Muscle layer of duodenum (tissue), 2 donors: ENCODE measurements around the gene AK5.

ENCODE experiments used
- H3K27ac ChIP-seq: one replicate; pipeline ENCODE4 v1.7.0; 2013; ENCODE audit warnings: mild to moderate bottlenecking, low read length
- H3K27me3 ChIP-seq: one replicate; pipeline ENCODE4 v1.7.0; 2013; ENCODE audit warnings: low read depth, mild to moderate bottlenecking, control low read depth, low read length
- H3K36me3 ChIP-seq, 2 donors: one replicate each; pipeline ENCODE4 v1.7.0; 2013; ENCODE audit warnings: low read length in 2 of 2, control low read depth in 1 of 2, mild to moderate bottlenecking in 1 of 2; ENCODE audit not compliant: insufficient read depth in 2 of 2, control insufficient read depth in 1 of 2
- H3K4me1 ChIP-seq, 2 donors: one replicate each; pipeline ENCODE4 v1.7.0; 2013; ENCODE audit warnings: low read length in 2 of 2, mild to moderate bottlenecking in 2 of 2, control low read depth in 1 of 2, moderate library complexity in 1 of 2; ENCODE audit not compliant: insufficient read depth in 2 of 2, control insufficient read depth in 1 of 2
- H3K4me3 ChIP-seq, 2 donors: one replicate each; pipeline ENCODE4 v1.7.0; 2013; ENCODE audit warnings: low read length in 2 of 2, low read depth in 1 of 2, mild to moderate bottlenecking in 1 of 2
- H3K9me3 ChIP-seq, 2 donors: one replicate each; pipeline ENCODE4 v1.7.0; 2013; ENCODE audit warnings: low read length in 2 of 2, control low read depth in 1 of 2, mild to moderate bottlenecking in 1 of 2; ENCODE audit not compliant: control insufficient read depth in 1 of 2
- donor health status: healthy.

AK5 gene

GRCh38 chr1:77550135-77550534, 268.3 kb downstream of the AK5 start:
- H3K27ac ChIP-seq, result no peak overlapping the region
- H3K36me3 ChIP-seq, result no peaks in the 10 kb centered on the region
- H3K27me3 ChIP-seq, result no peaks in the 10 kb centered on the region
- H3K9me3 ChIP-seq, result no peaks in the 10 kb centered on the region
- H3K4me1 ChIP-seq, result no peaks in the 10 kb centered on the region
- H3K4me3 ChIP-seq, result no peak overlapping the region

- Histone ChIP-seq H3K4me1 (no peaks in the 10 kb centered on the region), H3K36me3 (no peaks in the 10 kb centered on the region), H3K9me3 (no peaks in the 10 kb centered on the region), H3K27ac (no peak overlapping the region), H3K27me3 (no peaks in the 10 kb centered on the region), H3K4me3 (no peak overlapping the region)
Measured at GRCh38 chr1:77552626-77553025, 270.8 kb downstream of the AK5 start.

- no peaks in the 10 kb centered on the region for H3K36me3 ChIP-seq
- H3K27ac ChIP-seq, result no peak overlapping the region
- no peaks in the 10 kb centered on the region for H3K4me1 ChIP-seq
- H3K9me3 ChIP-seq, result no peaks in the 10 kb centered on the region
- H3K27me3 ChIP-seq, result no peaks in the 10 kb centered on the region
- H3K4me3 ChIP-seq, result no peak overlapping the region
Measured at GRCh38 chr1:77553568-77554291, 271.9 kb downstream of the AK5 start.

- H3K4me1 ChIP-seq, result no peaks in the 10 kb centered on the region
- no peak overlapping the region for H3K4me3 ChIP-seq
- H3K27ac ChIP-seq, result no peak overlapping the region
- no peaks in the 10 kb centered on the region for H3K9me3 ChIP-seq
- peaks cover 0 to 7% of the 10 kb centered on the region in 2 donors for H3K36me3 ChIP-seq
- H3K27me3 ChIP-seq, result no peaks in the 10 kb centered on the region
Measured at GRCh38 chr1:77556045-77556444, 274.2 kb downstream of the AK5 start.

- Histone ChIP-seq H3K36me3 (peaks cover 0 to 12% of the 10 kb centered on the region in 2 donors), H3K9me3 (no peaks in the 10 kb centered on the region), H3K4me3 (no peak overlapping the region), H3K4me1 (no peaks in the 10 kb centered on the region), H3K27me3 (no peaks in the 10 kb centered on the region), H3K27ac (no peak overlapping the region)
Measured at GRCh38 chr1:77557053-77557452, 275.2 kb downstream of the AK5 start.

GRCh38 chr1:77558591-77559164, 276.9 kb downstream of the AK5 start:
- Histone ChIP-seq H3K4me1 (no peaks in the 10 kb centered on the region), H3K9me3 (no peaks in the 10 kb centered on the region), H3K27ac (no peak overlapping the region), H3K36me3 (peaks cover 0 to 18% of the 10 kb centered on the region in 2 donors), H3K27me3 (no peaks in the 10 kb centered on the region), H3K4me3 (no peak overlapping the region)

- Histone ChIP-seq H3K36me3 (peaks cover 11 to 28% of the 10 kb centered on the region in 2 donors), H3K4me1 (no peaks in the 10 kb centered on the region), H3K9me3 (no peaks in the 10 kb centered on the region), H3K27me3 (no peaks in the 10 kb centered on the region), H3K4me3 (no peak overlapping the region), H3K27ac (no peak overlapping the region)
Measured at GRCh38 chr1:77560741-77561140, 278.9 kb downstream of the AK5 start.

- H3K27ac ChIP-seq, result no peak overlapping the region
- H3K4me3 ChIP-seq, result no peak overlapping the region
- peaks cover 29 to 45% of the 10 kb centered on the region in 2 donors for H3K36me3 ChIP-seq
- H3K9me3 ChIP-seq, result no peaks in the 10 kb centered on the region
- H3K4me1 ChIP-seq, result no peaks in the 10 kb centered on the region
- H3K27me3 ChIP-seq, result no peaks in the 10 kb centered on the region
Measured at GRCh38 chr1:77562596-77563150, 280.9 kb downstream of the AK5 start.

GRCh38 chr1:77565321-77565720, 283.5 kb downstream of the AK5 start:
- H3K4me1 ChIP-seq, result no peaks in the 10 kb centered on the region
- H3K9me3 ChIP-seq, result no peaks in the 10 kb centered on the region
- H3K27ac ChIP-seq, result no peak overlapping the region
- H3K36me3 ChIP-seq, result peaks cover 35 to 40% of the 10 kb centered on the region in 2 donors
- H3K27me3 ChIP-seq, result no peaks in the 10 kb centered on the region
- no peak overlapping the region for H3K4me3 ChIP-seq

GRCh38 chr1:77571642-77572041, 289.8 kb downstream of the AK5 start:
- Histone ChIP-seq H3K9me3 (no peaks in the 10 kb centered on the region), H3K36me3 (peaks cover 37 to 58% of the 10 kb centered on the region in 2 donors), H3K4me1 (no peaks in the 10 kb centered on the region), H3K4me3 (no peak overlapping the region), H3K27me3 (no peaks in the 10 kb centered on the region), H3K27ac (no peak overlapping the region)

GRCh38 chr1:77579547-77579946, 297.7 kb downstream of the AK5 start:
- no peaks in the 10 kb centered on the region for H3K27me3 ChIP-seq
- peaks cover 38 to 57% of the 10 kb centered on the region in 2 donors for H3K36me3 ChIP-seq
- no peaks in the 10 kb centered on the region for H3K9me3 ChIP-seq
- no peak overlapping the region for H3K27ac ChIP-seq
- no peak overlapping the region for H3K4me3 ChIP-seq
- no peaks in the 10 kb centered on the region for H3K4me1 ChIP-seq
